GM19452 (cell line): ENCODE results near the gene MTERF4.

Experiments used
- ATAC-seq: cut with Tn5 transposase; IDR thresholded peaks from one replicate; pipeline ENCODE4 v1.9.1; 2021; ENCODE audit not compliant: unreplicated experiment

MTERF4 gene

DNA sequence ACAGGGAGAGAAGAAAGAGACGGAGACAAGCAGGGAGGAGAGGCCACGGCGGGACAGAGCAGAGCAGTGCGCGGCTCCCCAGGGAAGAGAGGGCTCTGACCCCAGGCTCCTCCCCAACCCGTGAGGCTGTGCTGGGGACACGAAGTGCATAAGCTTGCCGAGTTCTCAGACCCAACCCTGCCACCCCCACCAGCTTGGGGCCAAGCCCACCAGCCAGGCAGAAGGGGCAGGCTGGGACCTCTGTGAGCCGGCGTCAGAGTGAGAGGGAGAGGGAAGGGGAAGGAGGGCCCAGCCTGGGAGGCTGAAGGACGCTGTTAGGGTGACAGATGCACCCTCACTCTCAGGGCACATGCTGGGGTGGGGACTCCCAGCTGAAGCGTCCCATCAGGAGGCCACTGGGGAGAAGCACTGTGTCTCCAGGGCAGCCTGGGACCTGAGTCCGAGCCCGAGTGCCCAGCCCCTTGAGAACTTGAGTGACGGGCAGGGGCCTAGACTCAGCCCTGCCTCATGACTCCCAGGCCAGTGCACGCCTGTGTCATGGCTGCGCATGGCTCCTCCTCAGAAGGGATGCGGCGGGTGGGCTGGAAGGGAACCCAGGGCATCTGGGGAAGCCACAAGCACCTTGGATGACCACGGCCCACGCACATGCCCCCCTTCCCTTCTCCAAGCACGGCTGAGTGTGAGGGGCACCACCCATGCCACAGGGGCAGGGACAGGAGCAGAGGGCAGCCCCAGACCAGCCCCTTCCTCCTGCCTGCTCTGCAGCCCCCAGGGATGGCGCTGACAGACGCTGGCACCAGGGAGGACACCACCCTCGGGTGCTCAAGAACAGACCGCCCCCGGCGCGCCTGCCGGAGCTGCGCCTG lies 31.0 kb downstream of the MTERF4 start:
- no peak for ATAC-seq

DNA sequence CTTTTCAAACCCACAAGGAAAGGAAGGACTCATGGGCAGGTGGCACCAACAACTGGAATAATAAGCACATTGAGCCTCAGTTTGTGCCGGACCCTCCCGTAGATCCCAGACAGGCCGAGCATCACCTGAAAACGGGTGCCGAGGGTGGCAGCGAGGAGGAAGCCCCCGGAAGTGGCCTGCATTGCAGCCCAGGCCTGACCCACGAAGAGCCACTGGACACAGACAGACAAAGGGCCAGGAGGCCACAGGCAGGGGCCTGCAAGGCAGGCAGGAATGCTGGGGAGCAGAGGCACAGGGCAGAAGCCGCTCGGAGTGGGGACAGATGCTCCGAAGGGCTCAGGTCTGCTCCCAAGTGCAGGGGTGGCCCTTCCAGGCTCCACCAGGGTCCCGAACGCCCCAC lies 31.7 kb downstream of the MTERF4 start:
- no peak for ATAC-seq

DNA sequence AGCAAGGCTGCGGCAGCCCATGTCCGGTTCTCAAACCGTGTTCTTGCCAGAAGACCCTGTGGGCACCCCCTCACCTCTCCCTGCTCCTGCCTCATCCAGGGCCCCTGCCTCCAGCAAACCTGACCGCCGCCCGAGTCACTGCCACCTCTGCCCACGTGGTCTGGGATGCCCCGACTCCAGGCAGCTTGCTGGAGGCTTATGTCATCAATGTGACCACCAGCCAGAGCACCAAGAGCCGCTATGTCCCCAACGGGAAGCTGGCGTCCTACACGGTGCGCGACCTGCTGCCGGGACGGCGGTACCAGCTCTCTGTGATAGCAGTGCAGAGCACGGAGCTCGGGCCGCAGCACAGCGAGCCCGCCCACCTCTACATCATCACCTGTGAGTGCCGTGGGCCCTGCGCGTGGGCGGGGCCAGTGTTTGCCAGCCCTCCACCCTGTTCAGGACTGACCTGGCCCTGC lies 32.2 kb downstream of the MTERF4 start:
- ATAC-seq: no peak

DNA sequence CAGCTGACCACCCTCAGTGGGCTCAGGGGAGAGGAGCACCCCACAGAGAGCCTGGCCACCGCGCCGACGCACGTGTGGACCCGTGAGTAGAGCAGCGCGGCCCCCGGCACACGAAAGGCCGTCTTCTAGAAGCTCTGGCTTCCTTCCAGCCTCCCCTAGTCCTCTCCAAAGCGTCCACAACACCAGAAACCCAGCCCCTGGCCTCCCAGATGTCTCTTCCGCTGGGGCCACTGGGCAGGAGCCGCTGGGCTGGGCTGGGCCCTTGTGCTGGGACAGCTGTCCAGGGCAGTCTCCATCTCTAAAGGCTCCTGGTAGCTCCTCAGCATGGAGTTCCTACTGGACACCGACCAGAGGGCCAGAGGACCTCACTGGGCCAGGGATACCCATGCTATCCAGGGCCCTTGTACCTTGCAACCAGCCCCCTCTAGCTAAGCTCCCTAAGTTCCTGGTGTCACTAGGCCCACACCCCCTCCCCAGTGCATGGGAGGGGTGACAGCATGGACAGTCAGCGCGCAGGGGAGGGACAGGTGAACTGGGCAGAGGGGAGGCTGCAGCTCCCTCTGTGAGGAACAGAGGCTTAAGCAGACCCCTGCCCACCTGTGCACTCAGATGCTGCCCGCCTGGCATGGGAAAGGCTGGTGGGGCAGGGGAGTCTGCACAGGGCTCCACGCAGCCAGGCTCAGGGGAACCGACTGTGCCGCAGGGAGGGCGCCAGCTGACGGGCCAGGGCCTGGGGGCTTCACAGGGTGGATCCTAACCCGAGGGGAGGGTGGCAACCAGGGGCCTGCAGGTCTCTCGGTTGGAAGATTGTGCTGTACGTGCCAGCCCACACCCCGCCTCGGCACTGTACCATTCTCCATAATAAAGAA lies 32.9 kb downstream of the MTERF4 start:
- no peak for ATAC-seq

GRCh38 chr2:241068136-241068941 lies 33.7 kb downstream of the MTERF4 start:
- no peak for ATAC-seq

- no peak for ATAC-seq
Measured at GRCh38 chr2:241067501-241068135, 34.5 kb downstream of the MTERF4 start.

DNA sequence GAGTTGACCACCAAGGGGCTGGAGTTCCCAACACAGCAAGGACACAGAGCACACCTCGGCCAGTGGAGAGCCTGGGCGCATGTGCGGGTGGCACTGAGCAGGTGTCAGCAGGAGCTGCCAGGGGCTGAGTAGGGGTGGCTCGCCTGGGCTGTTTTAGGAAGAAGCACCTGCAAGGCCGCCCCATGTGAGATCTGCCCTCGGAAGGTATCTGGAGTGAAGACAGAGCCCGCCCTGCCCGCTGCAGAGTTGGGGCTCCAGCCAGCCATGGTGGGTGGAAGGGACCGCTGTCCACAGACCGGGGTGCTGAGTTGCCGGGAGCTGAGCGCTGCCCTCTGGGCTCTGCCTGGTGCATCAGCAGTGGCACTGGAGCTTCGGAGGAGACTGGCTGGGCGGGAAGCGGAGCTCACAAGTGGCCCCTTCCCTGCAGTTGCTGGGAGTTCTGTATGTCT lies 35.2 kb downstream of the MTERF4 start:
- ATAC-seq: no peak

GRCh38 chr2:241066171-241066892 lies 35.8 kb downstream of the MTERF4 start:
- ATAC-seq: no peak

DNA sequence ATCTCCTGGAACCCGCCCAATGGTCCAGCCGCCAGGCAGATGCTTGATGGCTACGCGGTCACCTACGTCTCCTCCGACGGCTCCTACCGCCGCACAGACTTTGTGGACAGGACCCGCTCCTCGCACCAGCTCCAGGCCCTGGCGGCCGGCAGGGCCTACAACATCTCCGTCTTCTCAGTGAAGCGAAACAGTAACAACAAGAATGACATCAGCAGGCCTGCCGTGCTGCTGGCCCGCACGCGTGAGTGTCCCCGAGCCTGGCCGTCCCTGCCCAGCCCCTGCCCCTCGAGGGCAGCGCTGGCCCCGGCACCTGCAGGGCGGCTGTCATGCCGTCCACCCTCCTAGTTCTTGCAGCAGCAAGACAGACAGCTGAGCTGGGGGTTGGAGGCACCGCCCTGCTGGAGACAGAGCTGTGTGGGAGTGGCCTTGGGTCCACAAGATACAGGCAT lies 36.7 kb downstream of the MTERF4 start:
- no peak for ATAC-seq

DNA sequence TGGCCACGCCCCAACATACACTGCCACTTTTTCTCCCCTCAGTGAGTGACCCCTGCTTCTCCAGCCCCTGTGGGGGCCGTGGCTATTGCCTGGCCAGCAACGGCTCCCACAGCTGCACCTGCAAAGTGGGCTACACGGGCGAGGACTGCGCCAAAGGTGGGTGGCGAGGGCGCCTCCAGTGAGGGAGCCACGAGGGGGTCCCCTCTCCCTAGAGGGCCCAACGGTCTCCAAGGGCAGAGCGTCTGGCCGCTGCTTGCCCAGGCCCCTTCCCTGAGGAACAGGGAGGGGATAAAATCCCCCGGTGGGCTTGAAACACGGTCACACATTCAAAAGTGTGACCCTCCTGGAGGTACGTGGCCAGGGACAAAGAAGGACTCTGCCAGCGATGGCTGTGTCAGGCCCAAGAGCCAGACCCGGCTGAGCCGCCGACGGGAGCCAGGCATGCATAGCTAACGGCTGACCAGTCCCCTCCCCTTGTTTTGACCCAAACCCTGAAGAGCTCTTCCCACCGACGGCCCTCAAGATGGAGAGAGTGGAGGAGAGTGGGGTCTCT lies 37.2 kb downstream of the MTERF4 start:
- ATAC-seq: no peak

GRCh38 chr2:241064008-241064801 lies 37.9 kb downstream of the MTERF4 start:
- no peak for ATAC-seq

DNA sequence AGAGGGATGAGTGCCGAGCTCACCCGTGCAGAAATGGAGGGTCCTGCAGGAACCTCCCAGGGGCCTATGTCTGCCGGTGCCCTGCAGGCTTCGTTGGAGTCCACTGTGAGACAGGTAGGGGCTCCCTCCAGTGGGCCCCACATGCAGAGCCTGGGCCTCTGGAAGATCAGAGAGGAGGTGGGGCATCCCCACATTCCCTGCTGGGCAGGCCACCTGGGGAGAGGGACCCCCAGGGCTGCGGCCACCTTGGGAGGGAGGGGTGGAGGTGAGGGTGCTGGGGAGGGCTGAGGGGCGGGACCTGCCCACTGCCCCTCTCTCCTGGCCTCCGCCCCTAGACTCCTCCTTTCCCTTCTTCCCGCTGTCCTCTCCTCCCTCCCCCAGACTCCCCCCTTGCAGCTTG lies 38.5 kb downstream of the MTERF4 start:
- ATAC-seq: no peak

- no peak for ATAC-seq
Measured at GRCh38 chr2:241063093-241063551, 39.0 kb downstream of the MTERF4 start.

DNA sequence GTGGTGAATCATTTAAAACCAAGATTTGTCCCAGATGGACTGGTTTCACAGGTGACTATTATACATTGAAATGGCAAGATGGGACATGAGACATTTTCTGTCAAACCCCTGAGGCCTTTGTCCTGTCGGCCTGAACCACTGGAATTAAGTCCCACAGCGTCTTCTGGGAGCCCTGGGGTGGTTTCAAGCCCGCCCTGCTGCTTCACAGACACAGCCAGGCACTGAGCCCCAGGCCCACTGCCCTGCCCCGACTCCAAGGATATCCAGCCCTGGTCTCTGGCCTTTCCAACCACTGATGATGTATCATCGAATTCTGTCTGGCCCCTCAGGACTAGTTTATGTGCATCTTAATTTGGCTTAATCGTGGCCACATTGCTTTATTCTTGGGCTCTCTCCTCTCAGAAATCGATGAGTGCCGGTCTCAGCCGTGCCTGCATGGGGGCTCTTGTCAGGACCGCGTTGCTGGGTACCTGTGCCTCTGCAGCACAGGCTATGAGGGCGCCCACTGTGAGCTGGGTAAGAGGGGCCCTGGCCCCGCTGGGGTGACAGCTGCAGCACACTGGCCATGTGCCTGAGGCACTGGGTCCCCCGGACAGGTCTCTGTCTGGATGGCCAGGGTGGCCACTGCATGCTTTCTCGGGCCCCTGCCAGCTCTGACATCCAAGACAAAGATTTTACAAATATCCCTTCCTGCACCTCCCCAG lies 39.5 kb downstream of the MTERF4 start:
- ATAC-seq: no peak

GRCh38 chr2:241061275-241061674 lies 40.8 kb downstream of the MTERF4 start:
- ATAC-seq: no peak

DNA sequence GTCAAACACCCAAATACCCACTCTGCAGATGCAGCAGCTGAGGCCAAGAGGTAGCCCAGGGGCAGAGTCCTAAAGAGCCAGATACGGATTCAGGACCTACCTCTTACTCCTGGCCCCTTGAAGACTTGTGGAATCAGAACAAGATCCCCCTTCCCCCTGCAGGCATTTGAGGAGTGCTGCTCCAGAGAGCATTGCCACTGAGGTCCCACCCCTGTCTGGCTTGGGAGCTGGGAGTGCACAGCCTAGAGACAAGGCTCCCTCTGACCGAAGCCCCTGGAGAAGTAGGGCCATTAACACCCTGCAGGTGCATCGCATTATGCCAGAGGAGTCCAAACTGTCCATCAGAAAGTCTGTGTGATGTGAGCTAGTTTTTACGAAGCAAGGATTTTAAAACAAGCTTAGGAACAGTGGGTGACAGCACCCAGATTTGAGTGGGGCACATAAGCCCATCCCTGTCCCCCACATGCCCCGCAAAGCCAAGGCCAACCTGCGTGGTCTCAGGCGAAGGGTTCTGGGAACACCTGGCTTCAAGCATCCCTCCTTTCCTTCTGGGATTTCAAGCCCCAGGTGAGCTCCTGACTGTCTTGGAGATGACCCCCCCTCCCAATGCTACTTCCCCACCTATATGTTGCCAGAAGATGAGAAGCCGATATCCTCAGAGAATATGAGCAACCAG lies 48.4 kb downstream of the MTERF4 start:
- no peak for ATAC-seq

DNA sequence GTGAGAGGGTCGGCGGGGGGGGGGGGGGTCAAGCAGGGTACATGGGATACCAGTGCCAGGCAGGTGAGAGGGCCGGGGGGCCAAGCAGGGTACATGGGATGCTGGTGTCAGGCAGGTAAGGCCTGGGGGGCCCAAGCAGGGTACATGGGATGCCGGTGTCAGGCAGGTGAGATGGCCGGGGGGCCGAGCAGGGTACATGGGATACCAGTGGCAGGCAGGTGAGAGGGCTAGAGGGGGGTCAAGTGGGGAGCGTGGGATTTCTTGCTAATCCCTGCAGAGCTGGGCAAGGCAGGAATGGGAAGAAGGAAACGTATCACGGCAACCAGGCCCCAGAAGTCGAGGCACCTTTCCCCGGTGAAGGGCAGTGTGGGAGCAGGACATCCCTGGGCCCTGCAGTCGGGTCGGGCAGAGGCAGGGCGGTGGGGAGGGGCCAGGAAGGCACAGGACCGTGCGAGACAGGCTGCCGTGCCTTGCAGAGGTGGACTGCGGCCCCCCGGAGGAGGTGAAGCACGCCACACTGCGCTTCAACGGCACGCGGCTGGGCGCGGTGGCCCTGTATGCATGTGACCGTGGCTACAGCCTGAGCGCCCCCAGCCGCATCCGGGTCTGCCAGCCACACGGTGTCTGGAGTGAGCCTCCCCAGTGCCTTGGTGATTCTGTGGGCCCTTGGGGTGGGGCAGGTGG lies 49.3 kb downstream of the MTERF4 start:
- ATAC-seq: no peak
